GM12873 (cell line): ENCODE results near the gene EED.

Experiments used
- CTCF ChIP-seq: IDR thresholded peaks from 2 replicates; pipeline ENCODE4 v1.5.1; 2012; ENCODE audit warnings: low read depth, mild to moderate bottlenecking, moderate library complexity, low read length, control low read depth; ENCODE audit not compliant: insufficient read depth; ENCODE audit errors: missing control alignments

EED gene

DNA sequence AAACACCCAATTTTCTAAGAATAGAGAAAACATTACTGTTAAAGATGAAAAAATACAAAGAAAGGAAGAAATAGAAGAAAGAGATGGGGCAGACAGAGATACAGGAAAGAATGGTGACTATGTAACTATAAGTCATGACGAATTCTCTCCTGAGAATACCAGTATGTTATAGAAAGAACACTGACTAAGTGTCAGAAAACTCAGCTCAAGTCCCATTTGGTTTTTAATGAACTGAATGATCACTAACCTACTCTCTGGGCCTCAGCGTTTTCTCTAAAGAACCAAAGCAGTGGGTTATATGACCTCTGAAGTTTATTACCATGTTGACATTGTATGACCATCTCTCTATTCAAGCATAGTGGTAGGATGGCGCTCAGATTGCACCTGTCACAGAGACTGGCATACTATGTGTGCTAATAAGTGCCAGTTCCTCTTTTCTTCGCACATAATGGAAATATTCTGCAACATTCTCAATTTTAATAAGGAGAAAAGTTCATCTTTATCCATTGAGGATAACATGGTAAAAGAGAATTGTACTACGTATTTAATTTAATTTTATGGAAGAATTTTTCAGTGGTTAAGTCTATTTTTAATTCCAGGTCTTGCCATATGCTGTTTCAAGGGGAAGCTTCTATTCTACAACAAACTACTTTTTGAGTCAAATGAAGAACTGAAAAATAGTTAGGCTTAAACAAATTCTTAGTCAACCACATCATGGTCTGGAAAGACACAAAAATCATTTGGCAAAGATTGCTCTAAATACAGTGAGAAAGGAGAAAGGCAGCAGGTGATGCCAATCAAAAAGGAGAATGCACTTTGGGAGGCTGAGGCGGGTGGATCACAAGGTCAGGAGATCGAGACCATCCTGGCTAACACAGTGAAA, 25.0 kb upstream of the EED start:
- no peak for TF ChIP-seq CTCF

DNA sequence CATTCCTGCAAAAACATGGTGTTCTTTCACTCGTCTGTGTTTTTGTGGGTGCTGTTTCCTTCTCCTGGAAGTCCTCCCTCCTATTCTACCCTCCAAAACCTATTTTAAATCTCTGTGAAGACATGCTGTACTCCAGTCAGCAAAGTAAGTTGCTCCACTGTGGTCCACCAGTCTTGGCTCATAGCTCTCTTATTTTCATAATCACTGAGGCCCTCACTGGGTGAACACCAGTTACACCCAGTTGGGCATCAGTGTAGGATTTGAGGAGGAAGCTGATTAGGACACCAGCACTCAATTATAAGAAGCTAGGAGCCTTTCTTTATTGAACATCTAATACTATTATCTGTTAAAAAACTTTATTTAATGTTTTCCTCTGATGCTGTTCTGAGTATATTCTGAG, 23.9 kb upstream of the EED start:
- no peak for TF ChIP-seq CTCF

GRCh38 chr11:86222081-86222480, 22.5 kb upstream of the EED start:
- TF ChIP-seq CTCF, result no peak

- no peak for TF ChIP-seq CTCF
These were observed 16.1 kb upstream of the EED start for GRCh38 chr11:86228269-86229038.

- TF ChIP-seq CTCF, result no peak
These were observed 14.3 kb upstream of the EED start for GRCh38 chr11:86230179-86230804.

GRCh38 chr11:86230921-86231434, 13.6 kb upstream of the EED start:
- TF ChIP-seq CTCF, result no peak

- TF ChIP-seq CTCF, result no peak
These were observed 12.0 kb upstream of the EED start for GRCh38 chr11:86232556-86232955.
